ENCODE results near the gene GLIS1.

DNA sequence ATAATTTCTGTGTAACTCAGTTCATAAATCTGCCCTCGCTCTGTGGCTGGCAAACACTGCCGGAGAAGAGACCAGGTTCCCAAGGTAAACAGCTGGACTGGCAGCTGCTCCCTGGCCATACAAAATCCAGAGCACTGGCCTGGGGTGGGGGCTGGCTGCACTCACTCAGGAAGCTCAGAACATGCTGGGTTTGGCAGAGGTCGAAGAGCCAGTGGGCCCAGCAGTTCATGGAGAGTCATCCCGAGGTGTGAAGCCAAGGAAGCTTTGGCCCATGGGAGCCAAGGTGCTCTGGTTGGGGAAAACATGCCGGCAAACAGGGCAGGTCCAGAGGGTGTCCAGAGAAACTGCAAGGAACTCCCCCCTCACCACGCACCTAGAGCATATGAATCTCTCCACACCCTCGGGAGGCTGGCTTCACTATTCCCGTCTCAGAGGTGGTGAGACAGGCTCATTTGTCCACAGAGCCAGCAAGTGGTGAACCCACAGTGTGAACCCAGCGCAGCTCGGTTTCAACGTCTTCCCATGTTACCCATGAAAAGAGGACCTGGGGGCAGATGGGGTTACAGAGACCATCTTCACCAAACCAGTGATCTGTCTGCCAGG, 177.4 kb downstream of the GLIS1 start:
- TF ChIP-seq CTCF (IDR thresholded peaks at IDR 0.05; ENCODE audit: low read depth, low read length, poor library complexity, severe bottlenecking): no peak
- no peak for TF ChIP-seq EZH2phosphoT487 (IDR thresholded peaks at IDR 0.05; ENCODE audit: borderline replicate concordance, low read length)

All from DOHH2 (cell line).